HG03439 (cell line): ENCODE data around the gene NEURL1.
"Not testable (repeated sequence)": the region's sequence is repeated elsewhere in the genome, so short reads cannot be mapped to it uniquely, and the experiment has no call there.

Source experiments
- ATAC-seq: cut with Tn5 transposase; IDR thresholded peaks from one replicate; pipeline ENCODE4 v1.9.1; 2021; ENCODE audit warnings: mild to moderate bottlenecking, moderate library complexity; ENCODE audit not compliant: unreplicated experiment

Gene NEURL1

DNA sequence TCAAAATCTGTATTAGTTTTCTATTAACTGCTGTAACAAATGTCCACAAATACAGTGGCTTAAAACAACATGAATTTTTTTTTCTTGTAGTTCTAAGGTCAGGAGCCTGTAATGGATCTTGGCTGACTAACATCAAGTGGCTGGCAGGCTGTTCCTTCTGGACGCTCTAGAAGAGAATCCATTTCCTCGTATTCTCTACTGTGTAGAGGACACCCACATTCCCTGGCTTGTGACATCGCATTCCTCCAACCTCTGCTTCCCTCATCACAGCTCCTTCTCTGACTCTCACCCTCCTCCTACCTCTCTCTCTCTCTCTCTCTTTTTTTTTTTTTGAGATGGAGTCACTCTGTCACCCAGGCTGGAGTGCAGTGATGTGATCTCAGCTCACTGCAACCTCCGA lies 30.0 kb upstream of the NEURL1 start:
- ATAC-seq: no peak

DNA sequence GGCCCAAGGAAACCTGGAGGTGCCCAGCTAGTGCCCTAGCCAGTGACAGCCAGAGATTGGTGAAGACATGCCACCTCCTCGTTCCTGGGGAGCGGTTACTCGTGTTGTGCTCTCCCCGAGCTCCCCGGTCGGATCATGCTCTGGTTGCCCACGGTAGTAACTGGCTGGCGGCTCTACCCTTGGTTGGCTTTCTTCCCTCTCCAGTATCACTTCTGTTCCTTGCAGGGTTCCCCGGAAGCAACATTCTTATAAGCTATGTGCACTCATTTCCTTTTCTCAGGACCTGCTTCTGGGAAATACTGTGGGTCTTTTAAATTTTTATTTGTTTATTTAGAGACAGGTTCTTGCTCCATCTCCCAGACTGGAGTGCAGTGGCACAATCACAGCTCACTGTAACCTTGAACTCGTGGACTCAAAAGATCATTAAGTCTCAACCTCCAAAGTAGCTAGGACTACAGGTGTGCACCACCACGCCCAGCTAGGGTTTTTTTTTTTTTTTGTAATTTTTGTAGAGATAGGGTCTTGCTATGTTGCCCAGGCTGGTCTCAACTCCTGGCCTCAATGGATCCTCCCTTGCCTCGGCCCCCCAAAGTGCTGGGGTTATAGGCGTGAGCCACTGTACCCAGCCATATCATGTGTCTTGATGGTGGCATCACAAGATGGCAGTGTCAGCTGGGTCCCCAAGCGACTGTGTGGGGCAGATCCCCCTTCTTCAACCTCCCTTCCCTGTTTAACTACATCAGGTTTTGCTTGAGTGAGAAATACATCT lies 27.9 kb upstream of the NEURL1 start:
- ATAC-seq: no peak

GRCh38 chr10:103466734-103467133 lies 26.8 kb upstream of the NEURL1 start:
- ATAC-seq: no peak

GRCh38 chr10:103467406-103467805 lies 26.1 kb upstream of the NEURL1 start:
- no peak for ATAC-seq

- ATAC-seq: no peak
These were observed 24.3 kb upstream of the NEURL1 start for GRCh38 chr10:103469201-103469600.

DNA sequence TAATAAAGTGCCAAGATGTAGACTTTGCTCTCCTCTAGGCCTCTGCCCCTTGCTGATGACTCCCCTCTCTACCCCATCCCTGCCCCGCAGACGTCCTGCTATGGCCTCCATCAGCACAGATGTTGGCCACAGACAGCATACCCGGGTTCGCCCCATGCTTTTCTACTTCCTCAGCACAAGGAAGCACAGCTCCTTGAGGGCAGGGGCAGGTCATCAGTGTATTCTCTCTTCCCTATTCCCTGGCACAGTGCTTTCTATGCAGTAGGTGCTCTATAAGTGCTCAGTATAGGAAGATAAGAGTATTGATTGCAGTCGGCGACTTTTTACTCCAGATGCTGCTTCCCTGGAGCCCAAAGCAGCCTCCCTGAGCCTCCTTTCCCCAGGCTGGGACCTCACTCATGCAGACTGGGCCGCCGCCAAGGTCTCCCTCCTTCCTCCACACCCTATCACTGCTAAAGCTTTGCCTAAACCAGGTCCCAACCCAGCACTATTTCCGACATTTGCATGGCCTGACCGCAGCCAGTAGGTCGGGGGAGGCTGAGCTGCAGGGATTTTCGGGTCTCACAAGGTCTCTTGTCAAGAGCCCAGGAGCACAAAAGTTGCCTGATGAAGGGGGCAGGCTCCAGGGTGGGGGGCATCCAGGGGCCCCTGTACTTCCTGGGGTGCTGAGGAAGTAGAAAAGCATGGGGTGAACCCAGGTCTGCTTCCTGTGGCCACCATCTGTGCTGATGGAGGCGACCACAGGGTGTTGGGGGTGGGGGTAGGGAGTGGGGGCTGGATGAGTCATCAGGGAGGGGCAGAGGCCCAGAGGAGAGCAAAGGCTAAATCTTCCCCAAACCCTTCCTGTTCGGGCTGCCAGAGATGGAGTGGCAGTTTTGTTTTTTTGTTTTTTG lies 22.5 kb upstream of the NEURL1 start:
- peak; percentile 64 for ATAC-seq

DNA sequence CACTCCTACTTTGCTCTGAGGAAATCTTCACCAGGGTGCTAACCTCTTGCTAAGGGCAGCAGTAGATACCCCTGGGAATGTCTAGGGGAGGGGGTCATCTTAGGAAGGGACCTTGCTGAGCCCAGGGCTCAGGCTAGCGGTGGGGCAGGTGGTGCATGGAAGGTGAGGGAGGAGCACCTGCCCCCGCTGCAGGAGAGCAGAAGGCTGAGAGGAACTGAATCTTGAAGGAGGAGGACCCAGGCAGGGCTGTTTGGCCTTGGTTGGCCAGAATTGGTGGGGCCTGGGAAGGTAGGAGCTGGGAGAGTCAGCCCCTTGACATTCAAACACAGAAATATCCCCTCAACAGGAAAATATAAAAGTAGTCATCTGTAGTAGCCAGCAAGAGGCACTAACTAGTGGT lies 21.5 kb upstream of the NEURL1 start:
- peak; percentile 18 for ATAC-seq

GRCh38 chr10:103473261-103473671 lies 20.2 kb upstream of the NEURL1 start:
- no peak for ATAC-seq

GRCh38 chr10:103474077-103474476 lies 19.4 kb upstream of the NEURL1 start:
- no peak for ATAC-seq

- no peak for ATAC-seq
These were observed 18.1 kb upstream of the NEURL1 start for GRCh38 chr10:103475437-103475836.

- no peak for ATAC-seq
These were observed 17.3 kb upstream of the NEURL1 start for GRCh38 chr10:103476046-103476768.

DNA sequence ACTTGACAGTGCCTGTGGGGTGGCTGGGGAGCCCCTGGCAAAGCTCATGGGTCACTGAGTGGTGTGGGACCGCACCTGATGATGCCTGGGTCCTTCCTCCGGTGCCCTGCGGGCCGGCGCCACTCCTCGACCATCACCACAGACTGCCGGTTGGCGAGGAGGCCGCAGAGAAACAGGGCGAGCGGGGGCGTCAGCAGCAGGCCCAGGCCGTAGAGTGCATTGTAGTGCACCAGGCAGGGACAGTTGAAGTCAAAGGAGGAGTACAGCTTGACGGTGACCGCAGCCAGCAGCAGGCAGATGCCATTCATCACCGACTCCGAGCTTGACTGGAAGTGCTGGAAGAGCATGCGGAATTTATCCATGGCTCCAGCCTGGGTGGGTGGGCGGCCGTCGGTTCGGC lies 14.8 kb upstream of the NEURL1 start:
- ATAC-seq: no peak

DNA sequence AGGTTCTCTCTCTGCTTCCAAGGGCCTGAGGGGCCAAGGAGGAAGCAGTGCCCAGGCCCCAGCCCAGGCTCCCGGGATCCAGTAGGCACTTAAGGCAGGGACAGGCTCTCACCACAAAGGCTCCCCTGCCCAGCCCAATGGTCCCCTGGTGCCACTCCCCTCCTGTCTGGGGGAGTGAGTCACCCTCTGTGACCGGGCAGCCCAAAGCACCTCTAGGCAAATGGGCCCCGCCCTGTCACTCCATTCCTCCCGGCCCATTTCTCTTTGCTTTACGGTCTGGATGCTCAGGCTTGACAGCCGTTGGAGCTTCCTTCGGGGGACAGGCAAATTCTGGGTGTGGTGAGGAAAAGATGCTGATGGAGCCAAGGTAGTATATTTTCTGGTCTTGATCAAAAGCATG lies 14.4 kb upstream of the NEURL1 start, which contains the start of gene CALHM3:
Gene CALHM3 (minus strand): TSS at position 106 of the 400 bp plus-strand sequence. CDS start 208 bp downstream, outside the sequence.
- ATAC-seq: no peak

DNA sequence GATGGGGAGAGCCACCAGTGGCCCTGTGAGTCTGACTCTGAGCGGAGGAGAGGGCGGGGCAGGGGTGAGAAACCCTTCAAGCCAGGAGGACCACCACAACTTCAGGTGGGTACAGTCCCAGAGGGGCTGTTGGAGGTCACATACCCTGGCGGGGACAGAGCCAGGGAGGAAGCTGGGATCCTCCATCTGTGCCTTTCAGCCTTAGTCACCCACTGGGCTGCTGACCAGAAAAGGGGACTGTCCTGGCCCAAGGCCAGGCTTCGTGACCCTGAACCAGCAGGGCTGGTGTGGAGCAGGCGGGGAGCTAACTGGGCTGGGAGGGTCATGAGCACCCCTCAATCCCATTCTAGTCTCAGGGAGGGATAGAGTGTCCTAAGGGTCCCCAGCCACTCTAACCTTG lies 13.0 kb upstream of the NEURL1 start:
- no peak for ATAC-seq

DNA sequence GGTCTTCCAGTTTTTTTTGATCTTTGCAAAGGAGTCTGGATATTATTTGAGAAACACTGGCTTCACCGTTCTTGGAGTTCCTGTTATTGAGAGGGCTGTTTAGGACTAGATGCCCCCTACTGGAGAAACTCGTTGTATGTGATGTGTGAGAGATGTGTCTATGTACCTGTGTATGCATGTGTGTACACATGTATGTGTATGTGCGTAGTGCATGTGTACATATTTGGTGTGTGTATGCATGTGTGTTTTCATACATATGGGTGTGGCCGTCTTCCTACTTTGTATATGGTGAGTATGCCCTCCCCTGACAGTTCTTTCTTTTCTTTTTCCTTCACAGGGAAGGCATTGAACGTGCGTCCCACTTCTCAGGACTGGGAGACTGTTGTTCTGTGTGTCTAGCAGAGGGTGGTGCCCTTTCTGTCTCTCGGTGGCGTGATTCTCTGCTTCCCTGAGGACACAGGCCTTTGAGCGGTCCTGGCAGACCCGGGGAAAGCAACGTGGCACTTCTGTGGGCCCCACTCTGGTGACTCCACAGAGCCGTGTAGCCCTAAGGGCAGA lies 11.5 kb upstream of the NEURL1 start:
- ATAC-seq: no peak

GRCh38 chr10:103486635-103487409 lies 6.7 kb upstream of the NEURL1 start:
- ATAC-seq: not testable (repeated sequence)

DNA sequence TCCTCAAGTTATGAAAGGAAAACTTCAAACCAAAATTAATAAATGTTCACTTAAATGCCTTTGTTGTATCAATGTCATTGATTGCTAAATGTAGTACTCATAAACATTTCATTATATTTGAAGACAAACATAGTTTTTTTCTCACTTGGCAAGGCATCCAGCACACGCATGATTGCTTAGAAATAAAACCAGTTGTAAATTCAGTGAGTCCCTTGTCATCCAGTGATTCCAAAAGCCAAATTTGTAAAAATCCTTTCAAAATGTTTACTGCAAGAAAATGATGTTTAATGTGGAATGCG lies 6.1 kb upstream of the NEURL1 start:
- no peak for ATAC-seq

- ATAC-seq: peak; percentile 6
These were observed 2.6 kb upstream of the NEURL1 start for GRCh38 chr10:103490986-103491314.

DNA sequence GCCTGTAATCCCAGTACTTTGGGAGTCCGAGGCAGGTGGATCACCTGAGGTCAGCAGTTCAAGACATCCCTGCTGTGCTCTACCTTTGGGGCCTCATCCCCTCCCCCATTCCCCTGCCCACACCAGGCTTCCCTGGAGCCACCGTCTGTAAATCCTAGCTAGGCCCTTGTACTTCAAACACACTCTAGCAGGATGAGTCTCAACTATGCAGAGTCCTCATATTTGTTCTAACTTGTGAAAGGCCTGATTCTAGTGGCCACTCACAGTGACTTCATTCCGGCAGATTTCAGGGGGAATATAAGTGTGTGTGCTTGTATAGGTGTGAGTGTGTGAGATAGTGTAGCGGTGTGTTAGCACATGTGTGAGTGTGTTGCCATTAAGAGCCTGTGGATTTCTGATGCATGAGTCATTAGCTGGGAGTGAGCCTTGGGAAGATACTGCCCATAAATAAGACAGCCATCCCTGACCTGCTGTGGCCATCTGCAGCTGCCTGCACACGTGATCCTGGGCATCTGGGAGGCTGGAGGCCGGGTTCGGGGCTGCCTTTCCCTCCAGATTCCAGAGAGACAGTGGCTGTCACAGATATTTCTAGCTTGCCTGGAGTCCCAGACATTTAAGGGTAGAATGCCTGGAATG lies 1.7 kb upstream of the NEURL1 start:
- ATAC-seq: no peak

DNA sequence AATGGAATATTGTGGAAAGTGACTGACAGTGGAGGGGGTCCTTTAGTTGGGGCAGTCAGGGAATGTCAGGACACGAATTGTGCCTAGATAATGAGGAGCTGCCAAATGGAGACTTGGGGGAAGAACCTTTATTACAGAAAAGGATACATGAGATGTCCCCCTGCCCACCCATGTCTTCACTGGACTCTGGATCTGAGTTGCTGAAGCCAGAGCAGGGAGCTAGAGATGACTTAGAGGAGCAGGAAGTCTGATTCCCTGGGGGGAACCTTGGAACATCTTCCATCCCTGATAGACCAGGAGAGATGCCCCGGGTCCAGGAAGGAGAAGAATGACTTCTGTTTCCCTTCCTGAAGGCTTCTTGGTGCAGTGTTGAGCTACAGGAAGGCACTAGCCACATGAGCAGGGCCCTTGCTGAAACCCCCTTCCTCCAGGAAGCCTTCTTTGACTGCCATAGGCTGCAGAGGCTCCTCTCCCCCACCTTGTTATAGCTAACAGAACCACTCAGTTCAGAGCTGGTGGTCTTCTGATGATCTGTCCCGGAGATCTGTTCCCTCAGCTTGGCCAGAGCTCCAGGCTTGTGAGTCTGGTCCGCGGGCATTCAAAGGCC lies 747 bp upstream of the NEURL1 start:
- ATAC-seq: no peak
